ENCODE results near the gene PPT1.

The PPT1 gene

DNA sequence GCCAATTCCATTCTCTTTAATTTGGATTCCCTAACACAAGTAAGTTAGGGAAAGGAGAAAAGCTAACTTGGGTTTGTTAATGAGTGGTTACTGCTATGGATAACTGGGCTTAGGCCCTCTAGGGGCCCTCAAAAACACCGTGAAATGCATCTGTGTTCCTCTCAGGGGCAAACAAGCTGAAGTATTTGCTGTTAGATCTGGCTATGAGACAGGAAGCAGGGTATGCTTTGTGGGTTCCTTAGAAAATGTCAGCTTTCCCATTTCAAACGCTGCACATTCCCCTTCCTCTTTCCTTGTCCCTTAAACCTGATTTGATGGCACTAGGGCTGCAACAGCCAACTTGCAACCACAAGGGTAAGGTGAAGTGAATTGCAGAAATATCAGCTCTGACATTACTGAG lies 62.2 kb downstream of the PPT1 start:
- peaks cover 21% of the 10 kb centered on the region for H3K4me1 ChIP-seq (ENCODE audit: insufficient read depth, poor library complexity, severe bottlenecking)
- H3K27me3 ChIP-seq (ENCODE audit: insufficient read depth, poor library complexity, severe bottlenecking): no peaks in the 10 kb centered on the region
- no peak overlapping the region for H3K4me3 ChIP-seq (ENCODE audit: severe bottlenecking)
- H3K9me3 ChIP-seq (ENCODE audit: severe bottlenecking): no peaks in the 10 kb centered on the region
- TF ChIP-seq CTCF (IDR thresholded peaks at IDR 0.05; ENCODE audit: poor library complexity, severe bottlenecking): no peak
- ATAC-seq (ENCODE audit: low read depth): no peak
- H3K36me3 ChIP-seq (ENCODE audit: low read depth): no peaks in the 10 kb centered on the region
- no peak overlapping the region for H3K27ac ChIP-seq (ENCODE audit: poor library complexity, severe bottlenecking)
- DNase-seq (ENCODE audit: low spot score): no peak

DNA sequence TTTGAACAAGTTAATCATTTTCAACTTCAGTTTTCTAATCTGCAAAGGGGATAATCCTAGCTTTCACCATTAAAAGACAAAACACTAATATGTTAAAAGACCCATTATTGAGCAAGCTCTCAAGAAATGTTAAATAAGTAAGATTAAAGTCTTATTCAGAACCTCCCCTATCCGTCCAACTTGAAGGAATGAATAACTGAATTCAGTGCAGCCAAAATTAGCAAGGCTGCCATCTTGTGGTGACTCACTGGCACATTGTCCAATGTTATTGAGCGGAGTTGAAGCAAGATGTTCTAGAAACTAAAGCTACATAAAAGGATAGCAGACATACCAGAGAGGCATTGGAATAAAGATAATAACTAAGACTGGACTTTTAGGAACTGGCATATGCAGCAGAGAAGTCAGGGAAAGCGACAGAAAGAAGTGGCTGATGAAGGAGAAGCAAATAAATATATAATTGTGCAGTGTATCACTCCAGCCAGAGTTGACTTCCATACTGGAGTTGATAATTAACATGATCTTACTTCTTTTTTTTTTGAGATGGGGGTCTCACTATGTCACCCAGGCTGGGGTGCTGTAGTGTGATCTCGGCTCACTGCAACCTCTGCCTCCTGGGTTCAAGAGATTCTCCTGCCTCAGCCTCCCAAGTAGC lies 64.7 kb downstream of the PPT1 start:
- peak; percentile 59; the same call in 1 of the 3 replicates for ATAC-seq (ENCODE audit: low read depth)
- Histone ChIP-seq H3K27ac (ENCODE audit: poor library complexity, severe bottlenecking) (no peak overlapping the region), H3K36me3 (ENCODE audit: low read depth) (no peaks in the 10 kb centered on the region), H3K4me3 (ENCODE audit: severe bottlenecking) (no peak overlapping the region), H3K27me3 (ENCODE audit: insufficient read depth, poor library complexity, severe bottlenecking) (no peaks in the 10 kb centered on the region), H3K4me1 (ENCODE audit: insufficient read depth, poor library complexity, severe bottlenecking) (peaks cover 14% of the 10 kb centered on the region), H3K9me3 (ENCODE audit: severe bottlenecking) (no peaks in the 10 kb centered on the region)
- TF ChIP-seq CTCF (IDR thresholded peaks at IDR 0.05; ENCODE audit: poor library complexity, severe bottlenecking): peak; percentile 93
- no peak for DNase-seq (ENCODE audit: low spot score)

GRCh38 chr1:40030528-40031135 lies 66.4 kb downstream of the PPT1 start:
- DNase-seq (ENCODE audit: low spot score): no peak
- no peaks in the 10 kb centered on the region for H3K27me3 ChIP-seq (ENCODE audit: insufficient read depth, poor library complexity, severe bottlenecking)
- ATAC-seq (ENCODE audit: low read depth): peak; percentile 45; the same call in 2 of the 3 replicates
- no peak overlapping the region for H3K4me3 ChIP-seq (ENCODE audit: severe bottlenecking)
- peaks cover 8% of the 10 kb centered on the region for H3K4me1 ChIP-seq (ENCODE audit: insufficient read depth, poor library complexity, severe bottlenecking)
- H3K9me3 ChIP-seq (ENCODE audit: severe bottlenecking): peaks cover 2% of the 10 kb centered on the region
- H3K36me3 ChIP-seq (ENCODE audit: low read depth): no peaks in the 10 kb centered on the region
- peak overlapping the region; percentile 36 for H3K27ac ChIP-seq (ENCODE audit: poor library complexity, severe bottlenecking)
- no peak for TF ChIP-seq CTCF (IDR thresholded peaks at IDR 0.05; ENCODE audit: poor library complexity, severe bottlenecking)

GRCh38 chr1:40029608-40030007 lies 67.4 kb downstream of the PPT1 start:
- H3K27ac ChIP-seq (ENCODE audit: poor library complexity, severe bottlenecking): peak overlapping the region; percentile 36
- peaks cover 2% of the 10 kb centered on the region for H3K9me3 ChIP-seq (ENCODE audit: severe bottlenecking)
- H3K4me3 ChIP-seq (ENCODE audit: severe bottlenecking): no peak overlapping the region
- ATAC-seq (ENCODE audit: low read depth) (no peak; the same call in 2 of the 3 replicates), DNase-seq (ENCODE audit: low spot score) (no peak)
- H3K36me3 ChIP-seq (ENCODE audit: low read depth): no peaks in the 10 kb centered on the region
- no peaks in the 10 kb centered on the region for H3K27me3 ChIP-seq (ENCODE audit: insufficient read depth, poor library complexity, severe bottlenecking)
- no peak for TF ChIP-seq CTCF (IDR thresholded peaks at IDR 0.05; ENCODE audit: poor library complexity, severe bottlenecking)
- H3K4me1 ChIP-seq (ENCODE audit: insufficient read depth, poor library complexity, severe bottlenecking): peaks cover 8% of the 10 kb centered on the region

DNA sequence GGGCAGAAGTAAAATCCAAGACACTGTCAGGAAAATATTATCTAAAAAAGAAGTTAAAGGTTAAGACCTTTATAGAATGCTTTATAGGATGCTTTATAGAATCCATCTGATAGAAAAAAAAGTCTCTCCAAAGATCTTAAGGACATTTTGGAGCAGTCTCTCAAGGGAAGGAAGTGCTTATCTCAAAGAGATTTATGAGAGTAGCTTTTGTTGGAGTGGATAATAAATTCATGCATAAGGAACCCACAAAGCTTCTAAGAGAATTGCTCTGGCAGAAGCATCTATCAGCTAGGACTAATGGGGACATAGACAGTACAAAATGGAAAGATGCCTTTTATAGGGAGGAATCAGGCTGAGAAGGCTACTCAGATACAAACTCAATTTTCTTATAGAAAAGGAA lies 69.4 kb downstream of the PPT1 start:
- no peaks in the 10 kb centered on the region for H3K27me3 ChIP-seq (ENCODE audit: insufficient read depth, poor library complexity, severe bottlenecking)
- no peak for TF ChIP-seq CTCF (IDR thresholded peaks at IDR 0.05; ENCODE audit: poor library complexity, severe bottlenecking)
- peaks cover 8% of the 10 kb centered on the region for H3K4me1 ChIP-seq (ENCODE audit: insufficient read depth, poor library complexity, severe bottlenecking)
- no peak overlapping the region for H3K27ac ChIP-seq (ENCODE audit: poor library complexity, severe bottlenecking)
- H3K4me3 ChIP-seq (ENCODE audit: severe bottlenecking): no peak overlapping the region
- DNase-seq (ENCODE audit: low spot score) (no peak), ATAC-seq (ENCODE audit: low read depth) (no peak)
- H3K36me3 ChIP-seq (ENCODE audit: low read depth): no peaks in the 10 kb centered on the region
- H3K9me3 ChIP-seq (ENCODE audit: severe bottlenecking): peaks cover 2% of the 10 kb centered on the region
